B cell (primary cell): ENCODE data around the gene CCDC85C. TPM values are rescaled to one million over a fixed set of nuclear protein-coding genes. Genes with fewer than 3 reads are reported as not detected.

Source experiments
- ATAC-seq: fragments of 200-7000 bp; cut with Tn5 transposase; one replicate; pipeline ENCODE4 v1.10.0; 2021; ENCODE audit warnings: low read depth, mild to moderate bottlenecking, moderate number of reproducible peaks, moderate library complexity
- CTCF ChIA-PET: fragments of 350-600 bp; sonication (Branson Sonifier 250); formaldehyde crosslinking; loops from one replicate; lab custom pipeline; 2021; ENCODE audit warnings: antibody characterized with exemption, inconsistent platforms; lab: Charles Lee
- POLR2A ChIA-PET: fragments of 350-600 bp; sonication (Branson Sonifier 250); formaldehyde crosslinking; loops from one replicate; lab custom pipeline; 2021; ENCODE audit warnings: antibody characterized with exemption; lab: Charles Lee
- DNase-seq: peaks from one replicate; pipeline ENCODE4 v3.0.0; 2013
- H2AFZ ChIP-seq: 2 replicates; pipeline ENCODE4 v1.6.1; 2012; ENCODE audit warnings: mild to moderate bottlenecking, low read depth, low read length; ENCODE audit not compliant: insufficient read depth, poor library complexity, severe bottlenecking
- H3K27ac ChIP-seq, 2 donors: 1 replicate in 1 of 2; 2 replicates in 1 of 2; pipeline ENCODE4 v1.5.1; 2012 to 2013; ENCODE audit warnings: low read length in 2 of 2, mild to moderate bottlenecking in 2 of 2, moderate library complexity in 1 of 2
- H3K27me3 ChIP-seq, 4 experiments: fragments of 200-600 bp in 1 of 4; sonication (generic) in 1 of 4; replicated peaks in 1 of 4; 1 replicate in 2 of 4; 2 replicates in 2 of 4; pipeline versions ENCODE4 v1.6.1 to v1.7.0; 2013 to 2016; ENCODE audit warnings: low read length in 3 of 4, mild to moderate bottlenecking in 2 of 4, mixed read lengths in 1 of 4, moderate library complexity in 1 of 4; ENCODE audit not compliant: insufficient read depth in 4 of 4, control insufficient read depth in 3 of 4; ENCODE audit errors: control extremely low read depth in 1 of 4
- H3K36me3 ChIP-seq, 2 experiments: replicated peaks in 1 of 2; 1 replicate in 1 of 2; 2 replicates in 1 of 2; pipeline versions ENCODE4 v1.6.1 to v1.7.1; 2013; ENCODE audit warnings: low read length in 1 of 2; ENCODE audit not compliant: insufficient read depth in 2 of 2, control insufficient read depth in 1 of 2; ENCODE audit errors: control extremely low read depth in 1 of 2, extremely low read depth in 1 of 2
- H3K4me1 ChIP-seq, 2 donors: fragments of 200-600 bp in 1 of 2; sonication (generic) in 1 of 2; 1 replicate in 1 of 2; 2 replicates in 1 of 2; pipeline versions ENCODE4 v1.5.1 to v1.6.1; 2013 to 2017; ENCODE audit warnings: low read length in 2 of 2; ENCODE audit not compliant: control insufficient read depth in 2 of 2, insufficient read depth in 2 of 2
- H3K4me2 ChIP-seq: replicated peaks from 2 replicates; pipeline ENCODE3; 2012; ENCODE audit warnings: mild to moderate bottlenecking, low read depth, low read length; ENCODE audit not compliant: poor library complexity, severe bottlenecking
- H3K4me3 ChIP-seq, 5 experiments: fragments of 200-600 bp in 1 of 5; sonication (generic) in 1 of 5; 1 replicate in 3 of 5; 2 replicates in 2 of 5; pipeline versions ENCODE4 v1.5.1 to v1.7.0; 2011 to 2016; ENCODE audit warnings: low read length in 4 of 5, mild to moderate bottlenecking in 4 of 5, low read depth in 2 of 5, control low read depth in 1 of 5, moderate library complexity in 1 of 5; ENCODE audit not compliant: insufficient read depth in 1 of 5; ENCODE audit errors: control extremely low read depth in 1 of 5, extremely low read depth in 1 of 5
- H3K79me2 ChIP-seq: fragments of 200-600 bp; sonication (generic); one replicate; pipeline ENCODE4 v1.6.0; 2016; ENCODE audit warnings: low read length; ENCODE audit not compliant: control insufficient read depth, insufficient read depth
- H3K9ac ChIP-seq: fragments of 200-600 bp; sonication (generic); 2 replicates; pipeline ENCODE4 v1.6.1; 2017; ENCODE audit warnings: mild to moderate bottlenecking, low read length, moderate library complexity
- H3K9me3 ChIP-seq, 3 donors: one replicate each; pipeline versions ENCODE4 v1.6.1 to v1.7.1; 2013; ENCODE audit warnings: low read length in 2 of 3; ENCODE audit not compliant: control insufficient read depth in 2 of 3, insufficient read depth in 1 of 3; ENCODE audit errors: control extremely low read depth in 1 of 3
- H4K20me1 ChIP-seq: 2 replicates; pipeline ENCODE4 v1.6.0; 2012; ENCODE audit warnings: mild to moderate bottlenecking, low read length; ENCODE audit not compliant: insufficient read depth, control insufficient read depth, poor library complexity, severe bottlenecking
- H3K27ac Mint-ChIP-seq: one replicate; pipeline ENCODE4 v1.8.0; 2021; ENCODE audit warnings: mixed read lengths
- H3K27me3 Mint-ChIP-seq: one replicate; pipeline ENCODE4 v1.8.0; 2021; ENCODE audit warnings: mixed read lengths
- H3K4me1 Mint-ChIP-seq: one replicate; pipeline ENCODE4 v1.8.0; 2021; ENCODE audit warnings: mixed read lengths
- H3K4me3 Mint-ChIP-seq: one replicate; pipeline ENCODE4 v1.8.0; 2021; ENCODE audit warnings: mixed read lengths
- H3K9me3 Mint-ChIP-seq: one replicate; pipeline ENCODE4 v1.8.0; 2022; ENCODE audit warnings: mixed read lengths; ENCODE audit not compliant: insufficient read depth
- CTCF ChIP-seq: fragments of 200-600 bp; IDR thresholded peaks from one replicate; pipeline ENCODE4 v1.8.0; 2022; ENCODE audit warnings: antibody characterized with exemption, mild to moderate bottlenecking
- EZH2 ChIP-seq: IDR thresholded peaks from 2 replicates; pipeline ENCODE4 v1.6.1; 2012; ENCODE audit warnings: borderline replicate concordance, low read depth, mild to moderate bottlenecking, moderate library complexity, low read length; ENCODE audit not compliant: insufficient read depth, poor library complexity, severe bottlenecking
- WGBS: methylation state at CpG from one replicate; pipeline ENCODE4 v1.1.5; 2013; ENCODE audit warnings: missing lambda C conversion rate; ENCODE audit not compliant: insufficient coverage; 5-methylcytosine and 5-hydroxymethylcytosine counted together
- intact Hi-C: fragments of 100-400 bp; cut with micrococcal nuclease; formaldehyde crosslinking; loops from one replicate; pipeline ENCODE4 v1.10.0; 2022
- polyA plus RNA-seq: library from polyadenylated mRNA; depleted of rRNA; stranded (reverse); fragments of >200 nt; gene quantifications from 2 replicates; pipeline ENCODE4 v1.2.3, GENCODE V29; 2012
- total RNA-seq, 2 donors: library from RNA; stranded (reverse); fragments of 120-200 nt in 1 of 2; gene quantifications; 1 replicate in 1 of 2; 2 replicates in 1 of 2; pipeline versions ENCODE4 v1.2.3 to v1.2.4, GENCODE V29; 2013 to 2022

CCDC85C gene
- total and polyA plus RNA-seq, 2 donors (not counting 1 experiment from before 2014, with no cell fraction given) = 0.52 to 2.7 TPM

GRCh38 chr14:99512110-99512449 lies 91.9 kb downstream of the CCDC85C start:
- intact Hi-C loops = no loop called here
- Mint-ChIP-seq H3K4me3 (no peak overlapping the region), H3K27ac (no peak overlapping the region), H3K27me3 (no peaks in the 10 kb centered on the region), H3K9me3 (no peaks in the 10 kb centered on the region), H3K4me1 (no peaks in the 10 kb centered on the region)
- 97% methylated on average over 9 of the region's 10 CpGs for WGBS
- ChIA-PET CTCF (no interaction called here), POLR2A (no interaction called here)
- TF ChIP-seq EZH2 (no peak), CTCF (no peak)
- Histone ChIP-seq H3K4me2 (no peak overlapping the region), H3K4me1 (no peaks in the 10 kb centered on the region), H3K9ac (no peak overlapping the region), H2AFZ (no peak overlapping the region), H3K27me3 (no peaks in the 10 kb centered on the region), H4K20me1 (no peaks in the 10 kb centered on the region), H3K79me2 (no peaks in the 10 kb centered on the region), H3K36me3 (peaks cover 3 to 38% of the 10 kb centered on the region in 2 experiments), H3K27ac (no peak overlapping the region), H3K4me3 (no peak overlapping the region), H3K9me3 (no peaks in the 10 kb centered on the region)
- no peak for ATAC-seq
- no peak for DNase-seq

GRCh38 chr14:99511421-99512109 lies 92.4 kb downstream of the CCDC85C start:
- no peak overlapping the region for H3K9ac ChIP-seq
- 95% methylated on average over 12 of the region's 12 CpGs for WGBS
- TF ChIP-seq CTCF = no peak
- no peak for TF ChIP-seq EZH2
- peaks cover 4 to 43% of the 10 kb centered on the region in 2 experiments for H3K36me3 ChIP-seq
- H3K4me3 ChIP-seq = no peak overlapping the region
- no peaks in the 10 kb centered on the region for H3K79me2 ChIP-seq
- ChIA-PET POLR2A (no interaction called here), CTCF (no interaction called here)
- no peaks in the 10 kb centered on the region for H4K20me1 ChIP-seq
- Mint-ChIP-seq H3K4me1 (no peaks in the 10 kb centered on the region), H3K4me3 (no peak overlapping the region), H3K9me3 (no peaks in the 10 kb centered on the region), H3K27me3 (no peaks in the 10 kb centered on the region), H3K27ac (no peak overlapping the region)
- no peak overlapping the region for H3K27ac ChIP-seq
- H3K27me3 ChIP-seq = no peaks in the 10 kb centered on the region
- intact Hi-C loops = no loop called here
- H2AFZ ChIP-seq = no peak overlapping the region
- H3K4me1 ChIP-seq = no peaks in the 10 kb centered on the region
- no peaks in the 10 kb centered on the region for H3K9me3 ChIP-seq
- no peak overlapping the region for H3K4me2 ChIP-seq
- ATAC-seq = no peak
- no peak for DNase-seq
